H9 (cell line): ENCODE data around the gene KIF6. TPM values are rescaled to one million over a fixed set of nuclear protein-coding genes. Genes with fewer than 3 reads are reported as not detected.
"Not testable (repeated sequence)": the region's sequence is repeated elsewhere in the genome, so short reads cannot be mapped to it uniquely, and the experiment has no call there.

ENCODE experiments used
- DNase-seq: peaks from one replicate; pipeline ENCODE4 v3.0.0-alpha.2; 2017
- H2AFZ ChIP-seq: one replicate; pipeline ENCODE4 v1.6.1; 2013; ENCODE audit warnings: mild to moderate bottlenecking, low read length, control low read depth, moderate library complexity
- H2AK5ac ChIP-seq: 2 replicates; pipeline ENCODE4 v1.6.1; 2013; ENCODE audit warnings: low read length, control low read depth, mixed read lengths; ENCODE audit not compliant: insufficient read length
- H2BK120ac ChIP-seq: one replicate; pipeline ENCODE4 v1.6.1; 2013; ENCODE audit warnings: low read depth, mild to moderate bottlenecking, low read length, control low read depth, inconsistent platforms; ENCODE audit not compliant: poor library complexity, severe bottlenecking
- H2BK12ac ChIP-seq: 2 replicates; pipeline ENCODE4 v1.6.1; 2013; ENCODE audit warnings: low read length, control low read depth, mixed read lengths, low read depth; ENCODE audit not compliant: insufficient read length
- H2BK15ac ChIP-seq: 2 replicates; pipeline ENCODE4 v1.6.1; 2013; ENCODE audit warnings: low read depth, low read length, control low read depth
- H2BK20ac ChIP-seq: one replicate; pipeline ENCODE4 v1.6.1; 2013; ENCODE audit warnings: low read depth, mild to moderate bottlenecking, low read length, control low read depth, inconsistent platforms; ENCODE audit not compliant: poor library complexity, severe bottlenecking
- H2BK5ac ChIP-seq: 2 replicates; pipeline ENCODE4 v1.6.1; 2013; ENCODE audit warnings: low read length, control low read depth, mixed read lengths; ENCODE audit not compliant: insufficient read length
- H3K14ac ChIP-seq: 2 replicates; pipeline ENCODE4 v1.6.1; 2013; ENCODE audit warnings: low read length, control low read depth; ENCODE audit not compliant: insufficient read depth
- H3K18ac ChIP-seq: 2 replicates; pipeline ENCODE4 v1.6.1; 2013; ENCODE audit warnings: low read depth, mild to moderate bottlenecking, mixed read lengths, low read length, control low read depth; ENCODE audit not compliant: insufficient read length
- H3K23ac ChIP-seq: 2 replicates; pipeline ENCODE4 v1.6.1; 2013; ENCODE audit warnings: low read length, control low read depth, mixed read lengths, low read depth; ENCODE audit not compliant: insufficient read length
- H3K23me2 ChIP-seq: 2 replicates; pipeline ENCODE4 v1.6.1; 2013; ENCODE audit warnings: low read depth, mild to moderate bottlenecking, mixed read lengths, low read length, control low read depth; ENCODE audit not compliant: insufficient read length, poor library complexity, severe bottlenecking
- H3K27ac ChIP-seq: 2 replicates; pipeline ENCODE4 v1.5.1; 2013; ENCODE audit warnings: low read length, control low read depth, mixed read lengths, low read depth; ENCODE audit not compliant: insufficient read length
- H3K27me3 ChIP-seq: 2 replicates; pipeline ENCODE4 v1.6.1; 2013; ENCODE audit warnings: low read length, control low read depth, inconsistent platforms; ENCODE audit not compliant: insufficient read depth
- H3K4ac ChIP-seq: 2 replicates; pipeline ENCODE4 v1.6.1; 2013; ENCODE audit warnings: low read depth, mild to moderate bottlenecking, control low read depth, inconsistent platforms, low read length, moderate library complexity
- H3K4me1 ChIP-seq: 2 replicates; pipeline ENCODE4 v1.6.1; 2013; ENCODE audit warnings: low read length, control low read depth, inconsistent platforms; ENCODE audit not compliant: insufficient read depth
- H3K4me2 ChIP-seq: 2 replicates; pipeline ENCODE4 v1.6.1; 2013; ENCODE audit warnings: low read length, control low read depth, mixed read lengths; ENCODE audit not compliant: insufficient read length, insufficient read depth
- H3K56ac ChIP-seq: 2 replicates; pipeline ENCODE4 v1.6.1; 2013; ENCODE audit warnings: low read depth, mild to moderate bottlenecking, mixed read lengths, low read length, control low read depth; ENCODE audit not compliant: insufficient read length
- H3K79me1 ChIP-seq: 2 replicates; pipeline ENCODE4 v1.6.1; 2013; ENCODE audit warnings: low read depth, mild to moderate bottlenecking, moderate library complexity, low read length, control low read depth, inconsistent platforms; ENCODE audit not compliant: insufficient read depth, poor library complexity, severe bottlenecking
- H3K79me2 ChIP-seq: 2 replicates; pipeline ENCODE4 v1.6.1; 2013; ENCODE audit warnings: low read length, control low read depth, inconsistent platforms; ENCODE audit not compliant: insufficient read depth
- H3K9ac ChIP-seq: 2 replicates; pipeline ENCODE4 v1.6.1; 2013; ENCODE audit warnings: low read length, control low read depth, mixed read lengths; ENCODE audit not compliant: insufficient read length; ENCODE audit errors: extremely low read depth
- H3K9me3 ChIP-seq: one replicate; pipeline ENCODE4 v1.6.1; 2013; ENCODE audit warnings: low read depth, low read length, inconsistent platforms; ENCODE audit not compliant: control insufficient read depth
- H3T11ph ChIP-seq: one replicate; pipeline ENCODE4 v1.6.1; 2013; ENCODE audit warnings: mild to moderate bottlenecking, low read length, control low read depth, inconsistent platforms
- H4K20me1 ChIP-seq: one replicate; pipeline ENCODE4 v1.6.1; 2013; ENCODE audit not compliant: control insufficient read depth, insufficient read length, insufficient read depth
- H4K5ac ChIP-seq: 2 replicates; pipeline ENCODE4 v1.6.1; 2013; ENCODE audit warnings: low read depth, mild to moderate bottlenecking, mixed read lengths, low read length, control low read depth; ENCODE audit not compliant: insufficient read length
- H4K8ac ChIP-seq: replicated peaks from 2 replicates; pipeline ENCODE4 v1.6.1; 2013; ENCODE audit warnings: low read length, control low read depth, mixed read lengths, low read depth; ENCODE audit not compliant: insufficient read length
- H4K91ac ChIP-seq: 2 replicates; pipeline ENCODE4 v1.6.1; 2013; ENCODE audit warnings: low read depth, mild to moderate bottlenecking, moderate library complexity, mixed read lengths, low read length, control low read depth; ENCODE audit not compliant: insufficient read length
- H3K27ac Mint-ChIP-seq, 3 experiments: 2 replicates in 2 of 3; 3 replicates in 1 of 3; pipeline ENCODE4 v1.8.0; 2020 to 2021; ENCODE audit warnings: mixed read lengths in 3 of 3, mild to moderate bottlenecking in 1 of 3, moderate library complexity in 1 of 3
- H3K27me3 Mint-ChIP-seq: 2 replicates; pipeline ENCODE4 v1.8.0; 2021; ENCODE audit warnings: low read depth, mild to moderate bottlenecking, moderate library complexity, mixed read lengths
- H3K36me3 Mint-ChIP-seq, 3 experiments: 2 replicates in 2 of 3; 3 replicates in 1 of 3; pipeline ENCODE4 v1.8.0; 2020 to 2021; ENCODE audit warnings: low read depth in 3 of 3, mixed read lengths in 3 of 3; ENCODE audit not compliant: insufficient read depth in 1 of 3
- H3K4me1 Mint-ChIP-seq, 2 experiments: 2 replicates each; pipeline ENCODE4 v1.8.0; 2020; ENCODE audit warnings: mixed read lengths in 2 of 2
- H3K4me3 Mint-ChIP-seq, 2 experiments: 2 replicates in 1 of 2; 3 replicates in 1 of 2; pipeline ENCODE4 v1.8.0; 2020 to 2021; ENCODE audit warnings: mild to moderate bottlenecking in 2 of 2, mixed read lengths in 2 of 2, moderate library complexity in 1 of 2
- H3K9me3 Mint-ChIP-seq, 2 experiments: 2 replicates in 1 of 2; 3 replicates in 1 of 2; pipeline ENCODE4 v1.8.0; 2020; ENCODE audit warnings: mild to moderate bottlenecking in 2 of 2, mixed read lengths in 2 of 2, moderate library complexity in 1 of 2
- whole genome bisulfite sequencing: extraction: QIAGEN DNeasy Blood & Tissue Kit; methylation state at CpG from one replicate; pipeline ENCODE4 v1.1.7; 2013; ENCODE audit warnings: missing lambda C conversion rate, low lambda C conversion rate, mixed read lengths; ENCODE audit not compliant: insufficient read length; ENCODE audit errors: extremely low coverage; 5-methylcytosine and 5-hydroxymethylcytosine counted together
- total RNA-seq: library from RNA; stranded (reverse); gene quantifications from 2 replicates; pipeline ENCODE4 v1.2.1, GENCODE V29; 2021
- TF ChIP-seq, protein P1 (sequence below): fragments of 200-600 bp; sonication (generic); conservative IDR thresholded peaks from 3 replicates; pipeline ENCODE4 v1.8.0; 2021; ENCODE audit warnings: antibody characterized with exemption, mild to moderate bottlenecking

Gene KIF6
- total RNA-seq, 1 experiment from 2014 or later: 0.63 TPM

GRCh38 chr6:39484276-39484675, 240.9 kb downstream of the KIF6 start:
- Histone ChIP-seq H3K9ac (no peak overlapping the region), H3K79me1 (no peaks in the 10 kb centered on the region), H2BK120ac (no peak overlapping the region), H2AK5ac (no peak overlapping the region), H4K91ac (no peak overlapping the region), H4K20me1 (no peaks in the 10 kb centered on the region), H3K27ac (no peak overlapping the region), H4K8ac (no peak overlapping the region), H2AFZ (no peak overlapping the region), H2BK15ac (no peak overlapping the region), H2BK20ac (no peak overlapping the region), H3K18ac (no peak overlapping the region), H3K23me2 (no peaks in the 10 kb centered on the region), H3K23ac (no peak overlapping the region), H3K4me1 (no peaks in the 10 kb centered on the region), H3K9me3 (no peaks in the 10 kb centered on the region), H3K27me3 (no peaks in the 10 kb centered on the region), H3T11ph (no peak overlapping the region), H3K4ac (no peak overlapping the region), H3K4me2 (no peak overlapping the region), H3K79me2 (no peaks in the 10 kb centered on the region), H2BK5ac (no peak overlapping the region), H3K14ac (no peak overlapping the region), H4K5ac (no peak overlapping the region), H2BK12ac (no peak overlapping the region), H3K56ac (no peak overlapping the region)
- Mint-ChIP-seq H3K4me3 (no peak overlapping the region), H3K4me1 (peaks cover 0 to 4% of the 10 kb centered on the region in 2 experiments; a peak in 1 of 4 replicates), H3K9me3 (0 out of 5 replicates have a peak, but pooled peaks cover 0 to under 1% of the 10 kb centered on the region in 2 experiments), H3K36me3 (no peaks in the 10 kb centered on the region), H3K27ac (no peak overlapping the region), H3K27me3 (peaks cover 2% of the 10 kb centered on the region; the same call in 1 of the 2 replicates)
- TF ChIP-seq, protein P1, sequence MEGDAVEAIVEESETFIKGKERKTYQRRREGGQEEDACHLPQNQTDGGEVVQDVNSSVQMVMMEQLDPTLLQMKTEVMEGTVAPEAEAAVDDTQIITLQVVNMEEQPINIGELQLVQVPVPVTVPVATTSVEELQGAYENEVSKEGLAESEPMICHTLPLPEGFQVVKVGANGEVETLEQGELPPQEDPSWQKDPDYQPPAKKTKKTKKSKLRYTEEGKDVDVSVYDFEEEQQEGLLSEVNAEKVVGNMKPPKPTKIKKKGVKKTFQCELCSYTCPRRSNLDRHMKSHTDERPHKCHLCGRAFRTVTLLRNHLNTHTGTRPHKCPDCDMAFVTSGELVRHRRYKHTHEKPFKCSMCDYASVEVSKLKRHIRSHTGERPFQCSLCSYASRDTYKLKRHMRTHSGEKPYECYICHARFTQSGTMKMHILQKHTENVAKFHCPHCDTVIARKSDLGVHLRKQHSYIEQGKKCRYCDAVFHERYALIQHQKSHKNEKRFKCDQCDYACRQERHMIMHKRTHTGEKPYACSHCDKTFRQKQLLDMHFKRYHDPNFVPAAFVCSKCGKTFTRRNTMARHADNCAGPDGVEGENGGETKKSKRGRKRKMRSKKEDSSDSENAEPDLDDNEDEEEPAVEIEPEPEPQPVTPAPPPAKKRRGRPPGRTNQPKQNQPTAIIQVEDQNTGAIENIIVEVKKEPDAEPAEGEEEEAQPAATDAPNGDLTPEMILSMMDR: no peak
- DNase-seq: no peak
- no CpG with 5 or more reads among the region's 3 CpGs for WGBS

DNA sequence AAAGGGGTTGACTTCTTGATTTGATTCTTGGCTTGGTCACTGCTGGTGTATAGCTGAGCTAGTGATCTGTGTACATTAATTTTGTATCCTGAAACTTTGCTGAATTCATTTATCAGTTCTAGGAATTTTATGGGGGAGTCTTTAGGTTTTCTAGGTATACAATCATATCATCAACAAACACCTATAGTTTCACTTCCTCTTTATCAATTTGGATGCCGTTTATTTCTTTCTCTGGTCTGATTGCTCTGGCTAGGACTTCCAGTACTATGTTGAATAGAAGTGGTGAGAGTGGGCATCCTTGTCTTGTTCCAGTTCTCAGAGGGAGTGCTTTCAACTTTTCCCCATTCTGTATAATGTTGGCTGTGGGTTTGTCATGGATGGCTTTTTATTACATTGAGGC, 245.4 kb downstream of the KIF6 start:
- H3K9me3 ChIP-seq, H3K9me3 Mint-ChIP-seq, H2AFZ ChIP-seq, H3K27ac Mint-ChIP-seq, H3K4ac ChIP-seq, H3K4me1 Mint-ChIP-seq, H3K36me3 Mint-ChIP-seq, DNase-seq, H4K20me1 ChIP-seq, H3K79me1 ChIP-seq, H3K4me3 Mint-ChIP-seq, H3K27ac ChIP-seq, H4K91ac ChIP-seq, H3K14ac ChIP-seq, H3T11ph ChIP-seq, H2BK5ac ChIP-seq, H2BK120ac ChIP-seq, H3K9ac ChIP-seq, H2AK5ac ChIP-seq, H3K27me3 ChIP-seq, H3K23ac ChIP-seq, H3K18ac ChIP-seq, H3K27me3 Mint-ChIP-seq, H2BK12ac ChIP-seq, H3K4me1 ChIP-seq, H3K23me2 ChIP-seq, H4K8ac ChIP-seq, H2BK15ac ChIP-seq, H3K79me2 ChIP-seq, H3K4me2 ChIP-seq, H2BK20ac ChIP-seq, H3K56ac ChIP-seq, H4K5ac ChIP-seq: not testable (repeated sequence)
- no CpG with 5 or more reads among the region's 1 CpG for WGBS
